GM23248 (cell line): Measurements from ENCODE around the gene ZBTB8OS. TPM values are rescaled to one million over a fixed set of nuclear protein-coding genes. Genes with fewer than 3 reads are reported as not detected.
A peak's percentile ranks its signal among the peaks of the same experiment; 100 is the strongest.

Experiments
- DNase-seq: peaks from one replicate; pipeline ENCODE4 v3.0.0-alpha.2; 2015
- H2AFZ ChIP-seq: fragments of 200-600 bp; sonication (generic); 2 replicates; pipeline ENCODE4 v1.6.1; 2016; ENCODE audit warnings: antibody characterized with exemption
- H3F3A ChIP-seq: fragments of 200-600 bp; sonication (generic); 2 replicates; pipeline ENCODE4 v1.6.1; 2016; ENCODE audit warnings: mild to moderate bottlenecking, antibody characterized with exemption, mixed run types; ENCODE audit not compliant: insufficient read depth
- H3K27ac ChIP-seq: fragments of 200-600 bp; sonication (generic); 2 replicates; pipeline ENCODE4 v1.5.1; 2016; ENCODE audit warnings: mild to moderate bottlenecking
- H3K27me3 ChIP-seq: fragments of 200-600 bp; sonication (generic); replicated peaks from 2 replicates; pipeline ENCODE4 v1.6.1; 2016; ENCODE audit warnings: mild to moderate bottlenecking; ENCODE audit not compliant: insufficient read depth
- H3K36me3 ChIP-seq: fragments of 200-600 bp; sonication (generic); 2 replicates; pipeline ENCODE4 v1.6.1; 2016; ENCODE audit warnings: low read depth, mild to moderate bottlenecking
- H3K4me1 ChIP-seq: fragments of 200-600 bp; sonication (generic); 2 replicates; pipeline ENCODE4 v1.6.1; 2016; ENCODE audit warnings: mild to moderate bottlenecking; ENCODE audit not compliant: insufficient read depth
- H3K4me2 ChIP-seq: fragments of 200-600 bp; sonication (generic); one replicate; pipeline ENCODE4 v1.6.1; 2016; ENCODE audit warnings: mild to moderate bottlenecking; ENCODE audit not compliant: unreplicated experiment
- H3K4me3 ChIP-seq: fragments of 200-600 bp; sonication (generic); 2 replicates; pipeline ENCODE4 v1.5.1; 2016; ENCODE audit warnings: mild to moderate bottlenecking
- H3K79me2 ChIP-seq: fragments of 200-600 bp; sonication (generic); 2 replicates; pipeline ENCODE4 v1.6.1; 2016; ENCODE audit warnings: mild to moderate bottlenecking; ENCODE audit not compliant: insufficient read depth
- H3K9ac ChIP-seq: fragments of 200-600 bp; sonication (generic); 2 replicates; pipeline ENCODE4 v1.6.1; 2016; ENCODE audit warnings: mild to moderate bottlenecking
- H3K9me2 ChIP-seq: fragments of 200-600 bp; sonication (generic); 2 replicates; pipeline ENCODE4 v1.6.1; 2016; ENCODE audit warnings: mixed run types, mild to moderate bottlenecking, moderate library complexity; ENCODE audit not compliant: insufficient read depth
- H3K9me3 ChIP-seq: fragments of 200-600 bp; sonication (generic); one replicate; pipeline ENCODE4 v1.6.1; 2017; ENCODE audit warnings: low read depth
- H4K20me1 ChIP-seq: fragments of 200-600 bp; sonication (generic); 2 replicates; pipeline ENCODE4 v1.6.0; 2016; ENCODE audit not compliant: insufficient read depth
- EZH2 ChIP-seq: fragments of 200-600 bp; sonication (generic); IDR thresholded peaks from 2 replicates; pipeline ENCODE4 v1.6.1; 2018; ENCODE audit warnings: antibody characterized with exemption, mild to moderate bottlenecking; ENCODE audit not compliant: insufficient read depth, poor library complexity, severe bottlenecking
- EZH2phosphoT487 ChIP-seq: fragments of 200-600 bp; sonication (generic); IDR thresholded peaks from 2 replicates; pipeline ENCODE4 v1.6.1; 2018; ENCODE audit warnings: antibody characterized with exemption, moderate library complexity, mild to moderate bottlenecking, low read depth; ENCODE audit not compliant: insufficient read depth
- WGBS, 2 experiments: methylation state at CpG; one replicate each; pipeline ENCODE4 v1.1.6; 2015 to 2017; ENCODE audit warnings: low lambda C conversion rate in 2 of 2, low coverage in 1 of 2; ENCODE audit errors: missing lambda C conversion rate in 2 of 2; 5-methylcytosine and 5-hydroxymethylcytosine counted together
- in situ Hi-C: fragments of 300-500 bp; cut with MboI; formaldehyde crosslinking; loops from 2 replicates; pipeline ENCODE4 v1.15.0; 2020
- polyA plus RNA-seq: library from polyadenylated mRNA; unstranded; fragments of >200 nt; fragmentation: Nextera tagmentation; extraction: Ambion mirVana; gene quantifications from 2 replicates; pipeline ENCODE4 v1.2.1, GENCODE V29; 2016
- total RNA-seq: library from RNA; depleted of rRNA; stranded (reverse); fragments of >200 nt; shearing (Covaris generic); gene quantifications from 2 replicates; pipeline ENCODE4 v1.2.3, GENCODE V29; 2014

ZBTB8OS gene
- total and polyA plus RNA-seq, 2 experiments from 2014 or later = 37.0 to 52.9 TPM

GRCh38 chr1:32622205-32622604, 28.1 kb downstream of the ZBTB8OS start:
- H3K27ac ChIP-seq = no peak overlapping the region
- no peaks in the 10 kb centered on the region for H3F3A ChIP-seq
- WGBS, 2 experiments = 52 to 53% methylated on average over 2 of the region's 2 CpGs
- H3K9ac ChIP-seq = no peak overlapping the region
- 0 out of 2 replicates have a peak, but pooled peaks cover 3% of the 10 kb centered on the region for H3K79me2 ChIP-seq
- no peaks in the 10 kb centered on the region for H3K4me1 ChIP-seq
- H3K27me3 ChIP-seq = no peaks in the 10 kb centered on the region
- no peak overlapping the region for H2AFZ ChIP-seq
- DNase-seq = no peak
- no peaks in the 10 kb centered on the region for H3K36me3 ChIP-seq
- in situ Hi-C loops = no loop called here
- no peaks in the 10 kb centered on the region for H3K9me2 ChIP-seq
- no peaks in the 10 kb centered on the region for H3K9me3 ChIP-seq
- H3K4me2 ChIP-seq = no peak overlapping the region
- H4K20me1 ChIP-seq = no peaks in the 10 kb centered on the region
- no peak overlapping the region for H3K4me3 ChIP-seq
- TF ChIP-seq EZH2phosphoT487 (no peak), EZH2 (no peak)

DNA sequence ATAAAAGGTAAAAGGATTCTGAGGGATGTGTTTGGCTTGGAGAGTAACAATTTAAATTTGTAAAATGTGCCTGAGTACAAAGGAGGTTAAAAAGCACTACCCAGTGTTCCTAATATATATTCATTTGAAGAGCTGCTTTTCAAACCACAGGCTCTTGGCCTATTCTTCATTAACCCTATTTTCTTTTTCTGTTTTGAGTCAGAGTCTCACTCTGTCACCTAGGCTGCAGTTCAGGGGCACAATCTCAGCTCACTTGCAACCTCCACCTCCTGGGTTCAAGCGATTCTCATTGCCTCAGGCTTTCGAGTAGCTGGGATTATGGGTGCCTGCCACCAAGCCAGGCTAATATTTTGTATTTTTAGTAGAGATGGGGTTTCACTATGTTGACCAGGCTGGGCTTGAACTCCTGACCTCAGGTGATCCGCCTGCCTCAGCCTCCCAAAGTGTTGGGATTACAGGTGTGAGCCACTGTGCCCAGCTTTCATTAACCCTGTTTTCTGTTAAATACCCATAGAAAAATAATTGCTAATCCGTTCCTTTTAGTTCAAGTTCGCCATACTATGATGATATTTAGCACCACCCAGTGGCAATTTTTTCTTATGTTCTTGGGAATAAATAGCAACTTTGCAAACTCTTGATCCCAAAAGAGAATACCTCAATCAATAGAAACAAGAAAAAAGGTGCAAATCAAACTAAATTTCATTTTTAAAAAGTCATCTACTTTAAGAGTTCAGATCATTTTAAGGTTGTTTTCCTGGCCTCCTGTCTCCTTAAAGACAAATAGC, 30.5 kb downstream of the ZBTB8OS start:
- H2AFZ ChIP-seq = no peak overlapping the region
- H3F3A ChIP-seq = no peaks in the 10 kb centered on the region
- no peaks in the 10 kb centered on the region for H3K36me3 ChIP-seq
- no peaks in the 10 kb centered on the region for H4K20me1 ChIP-seq
- 0 out of 2 replicates have a peak, but pooled peaks cover 3% of the 10 kb centered on the region for H3K79me2 ChIP-seq
- TF ChIP-seq EZH2 (no peak), EZH2phosphoT487 (no peak)
- no peak overlapping the region for H3K4me2 ChIP-seq
- 84 to 89% methylated on average over 5 of the region's 5 CpGs for WGBS, 2 experiments
- no peaks in the 10 kb centered on the region for H3K4me1 ChIP-seq
- peak; percentile 31 for DNase-seq
- in situ Hi-C loops = no loop called here
- H3K27me3 ChIP-seq = no peaks in the 10 kb centered on the region
- H3K27ac ChIP-seq = no peak overlapping the region
- H3K9ac ChIP-seq = no peak overlapping the region
- H3K4me3 ChIP-seq = no peak overlapping the region
- no peaks in the 10 kb centered on the region for H3K9me3 ChIP-seq
- H3K9me2 ChIP-seq = no peaks in the 10 kb centered on the region

DNA sequence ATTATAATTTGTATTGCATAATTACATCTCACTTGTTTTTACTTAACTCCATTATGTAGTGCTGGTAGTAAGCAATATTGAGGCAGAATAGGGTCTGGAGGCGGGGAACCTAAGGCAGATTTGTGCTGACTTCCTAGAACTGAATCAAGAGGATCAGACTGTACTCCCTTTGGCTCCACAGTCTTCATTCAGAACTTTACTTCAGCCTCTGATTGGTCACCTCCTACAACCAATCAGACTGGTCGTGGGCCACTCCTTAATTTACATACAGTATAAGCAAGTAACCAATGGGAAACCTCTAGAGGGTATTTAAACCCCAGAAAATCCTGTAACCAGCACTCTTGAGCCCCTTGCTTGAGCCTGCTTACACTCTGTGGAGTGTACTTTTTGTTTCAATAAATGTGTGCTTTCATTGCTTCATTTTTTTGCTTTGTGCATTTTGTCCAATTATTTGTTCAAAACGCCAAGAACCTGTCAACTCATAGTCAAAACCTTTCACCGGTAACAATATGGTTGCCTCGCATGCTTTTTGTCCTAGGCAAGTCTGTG, 31.6 kb downstream of the ZBTB8OS start:
- no peaks in the 10 kb centered on the region for H3K9me2 ChIP-seq
- in situ Hi-C loops = no loop called here
- TF ChIP-seq EZH2phosphoT487 (no peak), EZH2 (no peak)
- H3K4me2 ChIP-seq = no peak overlapping the region
- H3K4me3 ChIP-seq = no peak overlapping the region
- H3K9me3 ChIP-seq = no peaks in the 10 kb centered on the region
- H3K27ac ChIP-seq = no peak overlapping the region
- peak; percentile 3 for DNase-seq
- no peak overlapping the region for H3K9ac ChIP-seq
- H4K20me1 ChIP-seq = no peaks in the 10 kb centered on the region
- no peaks in the 10 kb centered on the region for H3K4me1 ChIP-seq
- 98 to 99% methylated on average over 5 of the region's 5 CpGs for WGBS, 2 experiments
- 0 out of 2 replicates have a peak, but pooled peaks cover 3% of the 10 kb centered on the region for H3K79me2 ChIP-seq
- H3K27me3 ChIP-seq = no peaks in the 10 kb centered on the region
- no peak overlapping the region for H2AFZ ChIP-seq
- no peaks in the 10 kb centered on the region for H3K36me3 ChIP-seq
- H3F3A ChIP-seq = no peaks in the 10 kb centered on the region

- Histone ChIP-seq H3K9me2 (no peaks in the 10 kb centered on the region), H3K4me1 (no peaks in the 10 kb centered on the region), H2AFZ (no peak overlapping the region), H3K4me2 (no peak overlapping the region), H3K9ac (no peak overlapping the region), H3K79me2 (no peaks in the 10 kb centered on the region), H3F3A (peaks cover 12% of the 10 kb centered on the region; the same call in 1 of the 2 replicates), H3K4me3 (no peak overlapping the region), H4K20me1 (no peaks in the 10 kb centered on the region), H3K27ac (no peak overlapping the region), H3K9me3 (no peaks in the 10 kb centered on the region), H3K36me3 (no peaks in the 10 kb centered on the region), H3K27me3 (no peaks in the 10 kb centered on the region)
- no peak for DNase-seq
- 87 to 91% methylated on average over 5 of the region's 5 CpGs for WGBS, 2 experiments
- in situ Hi-C loops = no loop called here
- TF ChIP-seq EZH2phosphoT487 (no peak), EZH2 (no peak)
These were observed 36.9 kb downstream of the ZBTB8OS start for GRCh38 chr1:32613472-32613871.
